BLaER1 treated with 17β-estradiol and CSF1 and Interleukin-3, amounts not matched to agents 10 nM and 100 nM (cell line): ENCODE data around the gene SDSL.

Source experiments
- H3K27ac ChIP-seq, 11 experiments: shearing (Covaris generic); formaldehyde crosslinking; 2 replicates each; pipeline ENCODE4 v1.8.1; 2022
- H3K27me3 ChIP-seq, 11 experiments: shearing (Covaris generic); formaldehyde crosslinking; 2 replicates each; pipeline ENCODE4 v1.8.1; 2022
- H3K36me3 ChIP-seq, 11 experiments: shearing (Covaris generic); formaldehyde crosslinking; 2 replicates each; pipeline ENCODE4 v1.8.1; 2022
- H3K4me1 ChIP-seq, 10 experiments: shearing (Covaris generic); formaldehyde crosslinking; 2 replicates each; pipeline ENCODE4 v1.8.1; 2022
- H3K4me2 ChIP-seq, 11 experiments: shearing (Covaris generic); formaldehyde crosslinking; 2 replicates each; pipeline ENCODE4 v1.8.1; 2022
- H3K4me3 ChIP-seq, 10 experiments: shearing (Covaris generic); formaldehyde crosslinking; 2 replicates each; pipeline ENCODE4 v1.8.1; 2022
- H3K9ac ChIP-seq, 11 experiments: shearing (Covaris generic); formaldehyde crosslinking; 2 replicates each; pipeline ENCODE4 v1.8.1; 2022
- H3K9me3 ChIP-seq, 11 experiments: shearing (Covaris generic); formaldehyde crosslinking; replicated peaks in 1 of 11; 2 replicates each; pipeline ENCODE4 v1.8.1; 2022
- H4K20me1 ChIP-seq, 11 experiments: shearing (Covaris generic); formaldehyde crosslinking; 2 replicates each; pipeline ENCODE4 v1.8.1; 2022
- Cebpa-rat ChIP-seq, 11 experiments: shearing (Covaris generic); IDR thresholded peaks; 2 replicates each; pipeline ENCODE4 v1.8.1; 2022

Gene SDSL

GRCh38 chr12:113474635-113475436 is 52.7 kb downstream of the SDSL start:
- Histone ChIP-seq H4K20me1 (peaks cover 0 to 52% (median 22%) of the 10 kb centered on the region in 11 experiments; a peak in 13 of 22 replicates), H3K9ac (no peak overlapping the region), H3K27ac (no peak overlapping the region), H3K27me3 (peaks cover 96 to 98% (median 98%) of the 10 kb centered on the region in 11 experiments), H3K36me3 (no peaks in the 10 kb centered on the region), H3K9me3 (peaks cover 32 to 48% (median 39%) of the 10 kb centered on the region in 11 experiments), H3K4me2 (no peak overlapping the region), H3K4me3 (no peak overlapping the region), H3K4me1 (no peaks in the 10 kb centered on the region)
- TF ChIP-seq Cebpa-rat (IDR thresholded peaks at IDR 0.05) = no peak

- H3K4me2 ChIP-seq = no peak overlapping the region
- H3K4me3 ChIP-seq = no peak overlapping the region
Measured at GRCh38 chr12:113475451-113476175, 53.4 kb downstream of the SDSL start.

GRCh38 chr12:113476176-113476986 is 54.2 kb downstream of the SDSL start:
- Histone ChIP-seq H3K9ac (no peak overlapping the region), H3K4me1 (no peaks in the 10 kb centered on the region), H3K36me3 (no peaks in the 10 kb centered on the region), H3K27ac (no peak overlapping the region), H3K4me3 (no peak overlapping the region), H4K20me1 (peaks cover 0 to 36% (median 13%) of the 10 kb centered on the region in 11 experiments; a peak in 12 of 22 replicates), H3K27me3 (peaks cover 94 to 98% (median 98%) of the 10 kb centered on the region in 11 experiments), H3K4me2 (no peak overlapping the region), H3K9me3 (peaks cover 35 to 53% (median 43%) of the 10 kb centered on the region in 11 experiments)
- TF ChIP-seq Cebpa-rat (IDR thresholded peaks at IDR 0.05) = no peak

More at GRCh38 chr12:113475451-113476175, 53.4 kb downstream of the SDSL start:
- Histone ChIP-seq H3K9me3 (peaks cover 35 to 53% (median 43%) of the 10 kb centered on the region in 11 experiments), H3K27me3 (peaks cover 96 to 98% (median 98%) of the 10 kb centered on the region in 11 experiments), H3K36me3 (no peaks in the 10 kb centered on the region), H4K20me1 (peaks cover 0 to 44% (median 20%) of the 10 kb centered on the region in 11 experiments; a peak in 12 of 22 replicates), H3K4me1 (no peaks in the 10 kb centered on the region), H3K9ac (no peak overlapping the region), H3K27ac (no peak overlapping the region)
- no peak for TF ChIP-seq Cebpa-rat (IDR thresholded peaks at IDR 0.05)

- H3K9me3 ChIP-seq = peaks cover 35 to 53% (median 43%) of the 10 kb centered on the region in 11 experiments
- no peaks in the 10 kb centered on the region for H3K4me1 ChIP-seq
- no peak overlapping the region for H3K4me2 ChIP-seq
- TF ChIP-seq Cebpa-rat (IDR thresholded peaks at IDR 0.05) = no peak
- H3K27me3 ChIP-seq = peaks cover 85 to 96% (median 94%) of the 10 kb centered on the region in 11 experiments
- H3K36me3 ChIP-seq = no peaks in the 10 kb centered on the region
- peaks cover 0 to 27% (median 7%) of the 10 kb centered on the region in 11 experiments; a peak in 9 of 22 replicates for H4K20me1 ChIP-seq
- no peak overlapping the region for H3K27ac ChIP-seq
- no peak overlapping the region for H3K4me3 ChIP-seq
- H3K9ac ChIP-seq = no peak overlapping the region
Measured at GRCh38 chr12:113477171-113477841, 55.1 kb downstream of the SDSL start.

GRCh38 chr12:113477842-113478215 is 55.6 kb downstream of the SDSL start:
- no peak for TF ChIP-seq Cebpa-rat (IDR thresholded peaks at IDR 0.05)
- H3K27me3 ChIP-seq = peaks cover 80 to 96% (median 92%) of the 10 kb centered on the region in 11 experiments
- H3K9ac ChIP-seq = no peak overlapping the region
- no peaks in the 10 kb centered on the region for H3K36me3 ChIP-seq
- H3K9me3 ChIP-seq = peaks cover 35 to 53% (median 43%) of the 10 kb centered on the region in 11 experiments
- H4K20me1 ChIP-seq = peaks cover 0 to 22% (median 4%) of the 10 kb centered on the region in 11 experiments; a peak in 9 of 22 replicates
- H3K4me1 ChIP-seq = no peaks in the 10 kb centered on the region
- H3K4me2 ChIP-seq = no peak overlapping the region
- no peak overlapping the region for H3K4me3 ChIP-seq
- H3K27ac ChIP-seq = no peak overlapping the region

- no peaks in the 10 kb centered on the region for H3K4me1 ChIP-seq
- H3K36me3 ChIP-seq = no peaks in the 10 kb centered on the region
- no peak overlapping the region for H3K4me2 ChIP-seq
- 0 out of 20 replicates have a peak overlapping the region, but pooled peaks of 1 of the 10 experiments have one; percentile 4 for H3K4me3 ChIP-seq
- H3K27me3 ChIP-seq = peaks cover 73 to 92% (median 88%) of the 10 kb centered on the region in 11 experiments
- no peak for TF ChIP-seq Cebpa-rat (IDR thresholded peaks at IDR 0.05)
- H3K9me3 ChIP-seq = peaks cover 35 to 53% (median 43%) of the 10 kb centered on the region in 11 experiments
- peaks cover 0 to 15% (median 4%) of the 10 kb centered on the region in 11 experiments; a peak in 8 of 22 replicates for H4K20me1 ChIP-seq
- no peak overlapping the region for H3K9ac ChIP-seq
- no peak overlapping the region for H3K27ac ChIP-seq
Measured at GRCh38 chr12:113478351-113479011, 56.3 kb downstream of the SDSL start.

GRCh38 chr12:113479216-113479589 is 57.0 kb downstream of the SDSL start:
- TF ChIP-seq Cebpa-rat (IDR thresholded peaks at IDR 0.05) = no peak
- H3K4me3 ChIP-seq = peak overlapping the region in 1 of 10 experiments; percentile 4; a peak in 1 of 20 replicates
- no peak overlapping the region for H3K4me2 ChIP-seq

More at GRCh38 chr12:113479216-113479589, 57.0 kb downstream of the SDSL start:
- Histone ChIP-seq H3K9me3 (peaks cover 35 to 53% (median 43%) of the 10 kb centered on the region in 11 experiments), H3K9ac (no peak overlapping the region), H3K27me3 (peaks cover 66 to 91% (median 81%) of the 10 kb centered on the region in 11 experiments), H4K20me1 (peaks cover 0 to 8% (median 0%) of the 10 kb centered on the region in 11 experiments; a peak in 4 of 22 replicates), H3K27ac (no peak overlapping the region), H3K36me3 (no peaks in the 10 kb centered on the region), H3K4me1 (no peaks in the 10 kb centered on the region)
